ENCODE measurements around the gene SAMD1.

GRCh38 chr19:14051980-14052379 is 38.6 kb downstream of the SAMD1 start:
- TF ChIP-seq JUNB (IDR thresholded peaks at IDR 0.05; ENCODE audit: unreplicated experiment) (no peak), CTCF (conservative IDR thresholded peaks at IDR 0.05; ENCODE audit: low read depth in 2 of 2) (no peak), ZNF114 (CRISPR knock-in tag; IDR thresholded peaks at IDR 0.05) (no peak), STAT1 (IDR thresholded peaks at IDR 0.05; ENCODE audit: unreplicated experiment) (no peak), EZH2phosphoT487 (IDR thresholded peaks at IDR 0.05; ENCODE audit: unreplicated experiment) (no peak), EZH2 (IDR thresholded peaks at IDR 0.05; ENCODE audit: low read depth, unreplicated experiment) (no peak), REST (IDR thresholded peaks at IDR 0.05; ENCODE audit: unreplicated experiment) (no peak), POLR2AphosphoS5 (IDR thresholded peaks at IDR 0.05; ENCODE audit: low read depth) (no peak), CREB1 (CRISPR knock-in tag; IDR thresholded peaks at IDR 0.05; ENCODE audit: low read depth) (no peak), NANOG (IDR thresholded peaks at IDR 0.05; ENCODE audit: borderline replicate concordance) (no peak), ZNF331 (CRISPR knock-in tag; IDR thresholded peaks at IDR 0.05; ENCODE audit: low read depth) (no peak)
- TF ChIP-seq, protein P1, sequence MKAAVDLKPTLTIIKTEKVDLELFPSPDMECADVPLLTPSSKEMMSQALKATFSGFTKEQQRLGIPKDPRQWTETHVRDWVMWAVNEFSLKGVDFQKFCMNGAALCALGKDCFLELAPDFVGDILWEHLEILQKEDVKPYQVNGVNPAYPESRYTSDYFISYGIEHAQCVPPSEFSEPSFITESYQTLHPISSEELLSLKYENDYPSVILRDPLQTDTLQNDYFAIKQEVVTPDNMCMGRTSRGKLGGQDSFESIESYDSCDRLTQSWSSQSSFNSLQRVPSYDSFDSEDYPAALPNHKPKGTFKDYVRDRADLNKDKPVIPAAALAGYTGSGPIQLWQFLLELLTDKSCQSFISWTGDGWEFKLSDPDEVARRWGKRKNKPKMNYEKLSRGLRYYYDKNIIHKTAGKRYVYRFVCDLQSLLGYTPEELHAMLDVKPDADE (IDR thresholded peaks at IDR 0.05), result no peak
